Heart left ventricle (tissue), 13 donors: ENCODE measurements around the gene NMT2.

Experiments
- POLR2A ChIP-seq, 2 donors: fragments of 450-650 bp; IDR thresholded peaks; one replicate each; pipeline ENCODE4 v1.6.1; 2017; ENCODE audit warnings: antibody characterized with exemption in 2 of 2, mild to moderate bottlenecking in 2 of 2, moderate library complexity in 2 of 2
- TF ChIP-seq, protein P1 (sequence below), 12 donors: fragments of 200-600 bp; sonication (generic) in 4 of 12; IDR thresholded peaks; one replicate each; pipeline versions ENCODE4 v1.5.0 to v1.8.0; 2018 to 2022; ENCODE audit warnings: antibody characterized with exemption in 12 of 12, mild to moderate bottlenecking in 5 of 12
- donor health status: ischemic (EF 13 %, LVEDD 7.1; RV severe dilation, severe dysfunction).
- donor health status: DM: no; HTN: yes; CAD: no.
- donor health status: DM: no; HTN: no; CAD: no.
- donor health status: ischemic (EF 25% LVEDD 6.9; RV normal size, moderate dysfunction).
- donor health status: ischemic (EF 25% LVEDD 5.7; RV mildly dilated, moderate dysfunction).
- donor health status: ischemic (EF 35%, LVEDD 5.7; RV mildly dilated, moderate dysfunction).
- donor health status: nonischemic (EF 11% LVEDD 7.7; RV severe dilation, severe dysfunction).
- donor health status: DM: yes; HTN: yes; CAD: no.
- donor health status: PGD.
- donor health status: ischemic (EF 29% LVEDD 5.4; RV normal size, mild dysfunction).
- donor health status: nonischemic (EF 23%, LVEDD 6.1; RV moderate dilation, normal function).

DNA sequence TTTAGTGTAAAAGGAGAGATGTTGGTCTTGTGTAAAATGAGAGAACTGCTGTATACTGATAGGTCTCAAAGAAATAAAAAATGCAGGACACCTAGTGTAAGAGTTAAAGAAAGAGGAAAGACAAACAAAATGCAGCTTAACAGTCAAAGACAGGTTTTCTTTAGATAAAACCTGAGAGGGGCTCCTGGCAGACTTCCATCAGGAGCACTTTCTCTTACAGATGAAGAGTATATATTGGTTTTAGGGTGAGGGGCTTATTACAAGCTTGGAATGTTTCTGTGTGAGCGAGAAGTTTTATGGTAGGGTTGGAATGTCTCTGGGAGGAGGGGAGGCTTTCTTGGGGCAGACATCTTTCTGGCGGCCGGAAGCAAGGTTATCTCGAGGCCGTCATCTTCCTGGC is 96.1 kb downstream of the NMT2 start:
- no peak for TF ChIP-seq POLR2A (IDR thresholded peaks at IDR 0.05)
- TF ChIP-seq, protein P1, sequence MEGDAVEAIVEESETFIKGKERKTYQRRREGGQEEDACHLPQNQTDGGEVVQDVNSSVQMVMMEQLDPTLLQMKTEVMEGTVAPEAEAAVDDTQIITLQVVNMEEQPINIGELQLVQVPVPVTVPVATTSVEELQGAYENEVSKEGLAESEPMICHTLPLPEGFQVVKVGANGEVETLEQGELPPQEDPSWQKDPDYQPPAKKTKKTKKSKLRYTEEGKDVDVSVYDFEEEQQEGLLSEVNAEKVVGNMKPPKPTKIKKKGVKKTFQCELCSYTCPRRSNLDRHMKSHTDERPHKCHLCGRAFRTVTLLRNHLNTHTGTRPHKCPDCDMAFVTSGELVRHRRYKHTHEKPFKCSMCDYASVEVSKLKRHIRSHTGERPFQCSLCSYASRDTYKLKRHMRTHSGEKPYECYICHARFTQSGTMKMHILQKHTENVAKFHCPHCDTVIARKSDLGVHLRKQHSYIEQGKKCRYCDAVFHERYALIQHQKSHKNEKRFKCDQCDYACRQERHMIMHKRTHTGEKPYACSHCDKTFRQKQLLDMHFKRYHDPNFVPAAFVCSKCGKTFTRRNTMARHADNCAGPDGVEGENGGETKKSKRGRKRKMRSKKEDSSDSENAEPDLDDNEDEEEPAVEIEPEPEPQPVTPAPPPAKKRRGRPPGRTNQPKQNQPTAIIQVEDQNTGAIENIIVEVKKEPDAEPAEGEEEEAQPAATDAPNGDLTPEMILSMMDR (IDR thresholded peaks at IDR 0.05): no peak
